PC-9 (cell line): ENCODE results near the gene AKR1C3.

Experiments used
- CTCF ChIP-seq: fragments of 200-600 bp; sonication (generic); conservative IDR thresholded peaks from 2 replicates; pipeline ENCODE4 v1.6.1; 2017; ENCODE audit warnings: mixed run types, antibody characterized with exemption, mild to moderate bottlenecking, moderate library complexity
- EZH2 ChIP-seq: fragments of 200-600 bp; sonication (generic); IDR thresholded peaks from 2 replicates; pipeline ENCODE4 v1.8.0; 2017; ENCODE audit warnings: antibody characterized with exemption, low read depth

- TF ChIP-seq EZH2 (no peak), CTCF (no peak)
Observed at GRCh38 chr10:5092848-5093790, 1.1 kb upstream of the AKR1C3 start.
